Measurements from ENCODE around the gene FAAH2. TPM values are rescaled to one million over a fixed set of nuclear protein-coding genes. Genes with fewer than 3 reads are reported as not detected.

The FAAH2 gene
- total RNA-seq, 4 donors from 2014 or later, result 7.4 to 13.7 (median 12.4) TPM

DNA sequence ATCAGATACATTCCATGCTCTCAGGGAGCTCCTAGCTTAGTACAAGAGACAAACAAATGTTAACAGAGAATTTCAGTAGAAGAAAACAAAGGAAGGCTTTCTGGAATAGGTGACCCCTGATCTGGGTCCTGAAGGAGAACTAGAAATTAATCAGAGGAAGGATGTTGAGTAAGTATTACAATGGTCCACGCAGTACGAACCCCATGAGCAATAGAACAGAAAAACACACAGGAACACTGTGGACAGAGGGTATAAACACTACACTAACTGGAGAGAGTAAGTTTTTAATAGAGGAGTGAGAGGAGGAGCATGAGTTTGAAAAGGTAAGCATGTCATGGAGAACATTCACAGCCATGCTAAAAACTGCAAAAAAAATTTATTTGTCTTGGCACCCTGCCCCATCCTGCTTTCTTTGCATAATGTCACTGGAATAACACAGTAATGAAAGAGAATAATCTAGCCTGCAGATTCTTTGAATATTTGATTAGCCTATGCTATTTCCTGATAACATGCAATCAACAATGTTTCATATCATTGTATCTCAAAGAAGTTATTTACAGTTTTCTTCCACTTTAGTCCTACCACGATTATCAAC, 165.0 kb downstream of the FAAH2 start:
- Histone ChIP-seq H3K4me3 (replicated peaks in 1 of 3) (no peak overlapping the region), H3K27me3 (no peaks in the 10 kb centered on the region), H3K9me3 (no peaks in the 10 kb centered on the region), H3K4me1 (no peaks in the 10 kb centered on the region), H3K27ac (no peak overlapping the region), H3K36me3 (no peaks in the 10 kb centered on the region)
- intact Hi-C loops (cut with DNase I), result no loop called here
- no peak for TF ChIP-seq CTCF (IDR thresholded peaks at IDR 0.05)
- no peak for TF ChIP-seq POLR2A (IDR thresholded peaks at IDR 0.05)
- no peak for DNase-seq
- 72 to 77% methylated on average over 3 of the region's 3 CpGs for WGBS, 2 donors

GRCh38 chrX:57453901-57454300, 167.4 kb downstream of the FAAH2 start:
- H3K4me1 ChIP-seq, result no peaks in the 10 kb centered on the region
- WGBS, 2 donors, result 31 to 40% methylated on average over 2 to 4 of the region's 4 CpGs
- TF ChIP-seq CTCF (IDR thresholded peaks at IDR 0.05) (peak in 3 of 6 experiments; percentile 14 to 27 (median 23)), POLR2A (IDR thresholded peaks at IDR 0.05) (no peak)
- H3K27ac ChIP-seq, result no peak overlapping the region
- no peaks in the 10 kb centered on the region for H3K9me3 ChIP-seq
- DNase-seq, result peak; percentile 2 to 3
- no peak overlapping the region for H3K4me3 ChIP-seq (replicated peaks in 1 of 3)
- no peaks in the 10 kb centered on the region for H3K36me3 ChIP-seq
- intact Hi-C loops (cut with DNase I), result no loop called here
- no peaks in the 10 kb centered on the region for H3K27me3 ChIP-seq

DNA sequence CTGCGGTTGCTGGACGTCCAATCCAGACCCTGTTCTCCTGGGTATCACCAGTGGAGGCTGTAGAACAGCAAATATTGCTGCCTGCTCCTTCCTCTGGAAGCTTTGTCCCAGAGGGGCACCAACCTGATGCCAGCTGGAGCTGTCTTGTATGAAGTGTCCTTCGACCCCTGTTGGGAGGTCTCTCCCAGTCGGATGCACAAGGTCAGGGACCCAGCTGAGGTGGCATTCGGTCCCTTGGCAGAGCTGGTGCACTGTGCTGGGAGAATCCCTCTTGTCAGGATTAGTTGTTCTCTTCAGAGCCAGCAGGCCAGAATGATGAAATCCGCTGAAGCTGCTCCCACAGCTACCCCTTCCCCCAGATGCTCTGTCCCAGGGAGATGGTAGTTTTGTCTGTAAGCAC, 195.0 kb downstream of the FAAH2 start:
- no peaks in the 10 kb centered on the region for H3K27me3 ChIP-seq
- H3K27ac ChIP-seq, result no peak overlapping the region
- H3K4me3 ChIP-seq (replicated peaks in 1 of 3), result no peak overlapping the region
- intact Hi-C loops (cut with DNase I), result no loop called here
- WGBS, 2 donors, result 93 to 94% methylated on average over 3 to 4 of the region's 6 CpGs
- no peaks in the 10 kb centered on the region for H3K4me1 ChIP-seq
- no peaks in the 10 kb centered on the region for H3K9me3 ChIP-seq
- TF ChIP-seq CTCF (IDR thresholded peaks at IDR 0.05) (no peak), POLR2A (IDR thresholded peaks at IDR 0.05) (no peak)
- no peak for DNase-seq
- H3K36me3 ChIP-seq, result no peaks in the 10 kb centered on the region

DNA sequence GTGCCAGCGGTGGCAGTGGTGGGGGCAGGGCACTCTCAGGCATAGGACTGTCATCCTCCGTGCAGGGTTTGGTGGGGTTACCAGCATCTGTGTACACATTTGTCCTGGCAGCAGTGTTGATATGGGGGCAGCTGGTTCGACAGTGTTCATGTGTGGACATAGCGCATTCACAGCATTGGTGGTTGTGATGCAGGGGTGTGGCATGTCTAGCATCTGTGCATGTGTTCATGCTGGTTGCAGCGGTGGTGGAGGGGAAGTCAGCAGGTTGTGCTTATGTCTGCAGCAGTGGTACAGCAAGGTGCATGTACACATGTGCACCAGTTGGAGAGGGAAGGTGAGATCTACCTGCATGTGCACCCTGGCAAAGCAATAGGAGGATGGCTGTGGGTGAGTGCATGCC, 230.0 kb downstream of the FAAH2 start:
- WGBS, 2 donors, result 87 to 90% methylated on average over 1 to 3 of the region's 5 CpGs
- Histone ChIP-seq H3K36me3 (no peaks in the 10 kb centered on the region), H3K9me3 (no peaks in the 10 kb centered on the region), H3K4me3 (replicated peaks in 1 of 3) (no peak overlapping the region), H3K27me3 (no peaks in the 10 kb centered on the region), H3K27ac (no peak overlapping the region), H3K4me1 (no peaks in the 10 kb centered on the region)
- DNase-seq, result no peak
- intact Hi-C loops (cut with DNase I), result no loop called here
- no peak for TF ChIP-seq CTCF (IDR thresholded peaks at IDR 0.05)
- TF ChIP-seq POLR2A (IDR thresholded peaks at IDR 0.05), result no peak

GRCh38 chrX:57519578-57520118, 233.1 kb downstream of the FAAH2 start:
- Histone ChIP-seq H3K27me3 (no peaks in the 10 kb centered on the region), H3K4me3 (replicated peaks in 1 of 3) (no peak overlapping the region), H3K4me1 (no peaks in the 10 kb centered on the region), H3K9me3 (no peaks in the 10 kb centered on the region), H3K27ac (no peak overlapping the region), H3K36me3 (no peaks in the 10 kb centered on the region)
- intact Hi-C loops (cut with DNase I), result no loop called here
- 75 to 84% methylated on average over 2 of the region's 2 CpGs for WGBS, 2 donors
- TF ChIP-seq CTCF (IDR thresholded peaks at IDR 0.05) (no peak), POLR2A (IDR thresholded peaks at IDR 0.05) (no peak)
- no peak for DNase-seq

Data from thyroid gland (tissue), 4 donors.